Measurements from ENCODE around the gene COL25A1. TPM values are rescaled to one million over a fixed set of nuclear protein-coding genes. Genes with fewer than 3 reads are reported as not detected.

Gene COL25A1
- total RNA-seq, 1 experiment from 2014 or later, result not detected

GRCh38 chr4:109301651-109302360 is 652 bp downstream of the COL25A1 start:
- ChIA-PET POLR2A (no interaction called here), CTCF (no interaction called here), RAD21 (ENCODE audit: low non-redundant PET in 1 of 2, low total read pairs in 2 of 2, uncharacterized antibody in 2 of 2, unreplicated experiment in 2 of 2) (no interaction called here)
- intact Hi-C loops (cut with micrococcal nuclease), result no loop called here
- Histone ChIP-seq H2AFZ (ENCODE audit: low read depth, low read length, poor library complexity, severe bottlenecking) (no peak overlapping the region), H3K9me2 (ENCODE audit: insufficient read depth) (no peaks in the 10 kb centered on the region), H4K20me1 (ENCODE audit: insufficient read depth) (no peaks in the 10 kb centered on the region), H3K9ac (ENCODE audit: low read length) (no peak overlapping the region), H3K27ac (ENCODE audit: low read depth, low read length) (no peak overlapping the region), H3K36me3 (ENCODE audit: control insufficient read depth in 1 of 2, insufficient read depth in 2 of 2, low read length in 2 of 2) (no peaks in the 10 kb centered on the region), H3K79me2 (ENCODE audit: insufficient read depth, low read length) (no peaks in the 10 kb centered on the region), H3K4me1 (ENCODE audit: control insufficient read depth in 1 of 2, insufficient read depth in 2 of 2, low read length in 2 of 2) (no peaks in the 10 kb centered on the region), H3K27me3 (ENCODE audit: insufficient read depth, low read length) (peaks cover 17% of the 10 kb centered on the region), H3K4me2 (ENCODE audit: low read length) (no peak overlapping the region), H3K4me3 (replicated peaks in 1 of 2; ENCODE audit: low read depth in 1 of 2, low read length in 2 of 2) (no peak overlapping the region), H3K9me3 (ENCODE audit: control insufficient read depth in 1 of 2, insufficient read depth in 1 of 2, low read depth in 1 of 2, low read length in 2 of 2) (no peaks in the 10 kb centered on the region)
- TF ChIP-seq ELF1 (IDR thresholded peaks at IDR 0.05; ENCODE audit: borderline replicate concordance, low read depth) (no peak), RAD21 (IDR thresholded peaks at IDR 0.05; ENCODE audit: low read depth) (no peak), CTCF (IDR thresholded peaks at IDR 0.05 in 2 of 3, conservative IDR thresholded peaks at IDR 0.05 in 1 of 3; ENCODE audit: borderline replicate concordance in 1 of 3, insufficient read depth in 1 of 3, low read depth in 2 of 3, low read length in 2 of 3) (no peak), TCF7L2 (IDR thresholded peaks at IDR 0.05; ENCODE audit: borderline replicate concordance, extremely low read depth, insufficient read depth, insufficient read length) (no peak), EZH2 (IDR thresholded peaks at IDR 0.05) (no peak), ZFX (IDR thresholded peaks at IDR 0.05) (no peak)
- BruUV-seq (replicated peaks), result no TSS peak
- ATAC-seq (no peak), DNase-seq (ENCODE audit: low read depth, low spot score) (no peak)
